Fibroblast of villous mesenchyme (primary cell): Measurements from ENCODE around the gene STX18. TPM values are rescaled to one million over a fixed set of nuclear protein-coding genes. Genes with fewer than 3 reads are reported as not detected.

Experiments used
- DNase-seq: peaks from one replicate; pipeline ENCODE4 v3.0.0-alpha.2; 2010; ENCODE audit warnings: low read depth
- H3K4me3 ChIP-seq: 2 replicates; pipeline ENCODE4 v1.5.1; 2011; ENCODE audit warnings: low read depth, mild to moderate bottlenecking, low read length
- CTCF ChIP-seq: IDR thresholded peaks from 2 replicates; pipeline ENCODE4 v1.5.1; 2012; ENCODE audit warnings: low read depth, mild to moderate bottlenecking, low read length; ENCODE audit not compliant: insufficient read depth
- total RNA-seq: library from RNA; depleted of rRNA; stranded (reverse); fragments of >200 nt; gene quantifications from 2 replicates; pipeline ENCODE4 v1.2.3, GENCODE V29; 2012

Gene STX18
- total RNA-seq, 1 donor: 24.2 TPM

GRCh38 chr4:4580494-4580893, 38.6 kb upstream of the STX18 start:
- TF ChIP-seq CTCF: no peak
- no peak for DNase-seq
- H3K4me3 ChIP-seq: no peak overlapping the region

- DNase-seq: no peak
- TF ChIP-seq CTCF: no peak
Observed at GRCh38 chr4:4578981-4579380, 37.1 kb upstream of the STX18 start.

GRCh38 chr4:4577359-4577875, 35.6 kb upstream of the STX18 start:
- H3K4me3 ChIP-seq: no peak overlapping the region
- no peak for DNase-seq
- no peak for TF ChIP-seq CTCF

More at GRCh38 chr4:4578981-4579380, 37.1 kb upstream of the STX18 start:
- H3K4me3 ChIP-seq: no peak overlapping the region

- H3K4me3 ChIP-seq: peak overlapping the region; percentile 73
- DNase-seq: peak; percentile 46
- peak; percentile 41 for TF ChIP-seq CTCF
Observed at GRCh38 chr4:4575284-4576211, 33.7 kb upstream of the STX18 start.

- no peak for TF ChIP-seq CTCF
- DNase-seq: peak; percentile 86
- H3K4me3 ChIP-seq: peak overlapping the region; percentile 73
Observed at GRCh38 chr4:4574792-4575191, 32.9 kb upstream of the STX18 start.

- TF ChIP-seq CTCF: no peak
- DNase-seq: no peak
- H3K4me3 ChIP-seq: no peak overlapping the region
Observed at GRCh38 chr4:4574052-4574451, 32.2 kb upstream of the STX18 start.
